Retina (tissue), 1 donor: Measurements from ENCODE around the gene NCKAP5.

Source experiments
- DNase-seq: peaks from one replicate; pipeline ENCODE4 v3.0.0-alpha.2; 2016

NCKAP5 gene

GRCh38 chr2:132780651-132781050 is 787.6 kb downstream of the NCKAP5 start:
- no peak for DNase-seq

GRCh38 chr2:132779206-132779721 is 789.0 kb downstream of the NCKAP5 start:
- DNase-seq = no peak

- DNase-seq = no peak
Observed at GRCh38 chr2:132776287-132776686, 792.0 kb downstream of the NCKAP5 start.

- no peak for DNase-seq
Observed at GRCh38 chr2:132774189-132774588, 794.1 kb downstream of the NCKAP5 start.

GRCh38 chr2:132773331-132773730 is 794.9 kb downstream of the NCKAP5 start:
- DNase-seq = no peak

- no peak for DNase-seq
Observed at GRCh38 chr2:132772340-132772739, 795.9 kb downstream of the NCKAP5 start.

- no peak for DNase-seq
Observed at GRCh38 chr2:132766573-132766972, 801.7 kb downstream of the NCKAP5 start.

GRCh38 chr2:132761437-132761836 is 806.8 kb downstream of the NCKAP5 start:
- no peak for DNase-seq

GRCh38 chr2:132760971-132761370 is 807.3 kb downstream of the NCKAP5 start:
- DNase-seq = no peak

GRCh38 chr2:132760405-132760804 is 807.9 kb downstream of the NCKAP5 start:
- no peak for DNase-seq

GRCh38 chr2:132758995-132759394 is 809.3 kb downstream of the NCKAP5 start:
- no peak for DNase-seq

- DNase-seq = no peak
Observed at GRCh38 chr2:132757676-132758075, 810.6 kb downstream of the NCKAP5 start.

GRCh38 chr2:132757002-132757589 is 811.2 kb downstream of the NCKAP5 start:
- DNase-seq = no peak

GRCh38 chr2:132754867-132755472 is 813.3 kb downstream of the NCKAP5 start:
- no peak for DNase-seq

GRCh38 chr2:132754392-132754791 is 813.9 kb downstream of the NCKAP5 start:
- no peak for DNase-seq

- no peak for DNase-seq
Observed at GRCh38 chr2:132752421-132753206, 815.6 kb downstream of the NCKAP5 start.

- no peak for DNase-seq
Observed at GRCh38 chr2:132751836-132752235, 816.4 kb downstream of the NCKAP5 start.

- no peak for DNase-seq
Observed at GRCh38 chr2:132750606-132751005, 817.7 kb downstream of the NCKAP5 start.

- DNase-seq = no peak
Observed at GRCh38 chr2:132747046-132747445, 821.2 kb downstream of the NCKAP5 start.

- no peak for DNase-seq
Observed at GRCh38 chr2:132741754-132742153, 826.5 kb downstream of the NCKAP5 start.

- DNase-seq = no peak
Observed at GRCh38 chr2:132740081-132740720, 828.1 kb downstream of the NCKAP5 start.

- no peak for DNase-seq
Observed at GRCh38 chr2:132738223-132738622, 830.0 kb downstream of the NCKAP5 start.

- DNase-seq = no peak
Observed at GRCh38 chr2:132736059-132736458, 832.2 kb downstream of the NCKAP5 start.
